ENCODE data around the gene CDKN2AIPNL.
"Not testable (repeated sequence)": the region's sequence is repeated elsewhere in the genome, so short reads cannot be mapped to it uniquely, and the experiment has no call there.

Gene CDKN2AIPNL

DNA sequence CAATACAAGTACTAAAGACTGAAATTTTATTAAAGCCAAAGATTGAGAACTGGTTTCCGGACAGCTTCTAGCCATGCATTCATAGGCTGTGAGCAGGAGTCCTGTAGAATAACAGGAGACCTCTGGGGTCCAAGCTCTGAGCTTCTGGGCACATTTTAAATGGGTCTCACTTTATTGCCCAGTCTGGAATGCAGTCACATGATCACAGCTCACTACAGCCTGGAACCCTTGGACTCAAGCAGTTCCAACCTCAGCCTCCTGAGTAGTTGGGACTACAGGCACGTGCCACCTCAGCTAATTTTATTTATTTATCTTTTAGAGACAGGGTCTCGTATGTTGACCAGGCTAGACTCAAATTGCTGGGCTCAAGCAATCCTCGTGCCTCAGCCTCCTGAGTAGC, 15.4 kb downstream of the CDKN2AIPNL start:
- DNase-seq: no peak

DNA sequence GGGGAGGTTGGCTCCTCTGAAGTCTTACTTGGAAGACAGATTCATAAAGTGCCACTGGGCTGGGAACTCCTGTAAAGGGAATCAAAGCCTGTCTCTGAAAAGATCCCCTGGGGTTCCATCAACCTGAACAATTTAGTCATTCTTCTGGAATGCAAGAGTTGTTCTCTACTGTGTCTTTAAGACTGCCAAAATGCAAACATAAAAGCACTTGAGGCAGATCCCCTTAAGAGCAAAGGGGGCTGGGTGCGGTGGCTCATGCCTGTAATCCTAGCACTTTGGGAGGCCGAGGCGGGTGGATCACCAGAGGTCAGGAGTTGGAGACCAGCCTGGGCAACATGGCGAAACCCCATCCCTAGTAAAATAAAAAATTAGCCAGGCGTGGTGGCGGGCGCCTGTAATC, 16.7 kb downstream of the CDKN2AIPNL start:
- no peak for DNase-seq

DNA sequence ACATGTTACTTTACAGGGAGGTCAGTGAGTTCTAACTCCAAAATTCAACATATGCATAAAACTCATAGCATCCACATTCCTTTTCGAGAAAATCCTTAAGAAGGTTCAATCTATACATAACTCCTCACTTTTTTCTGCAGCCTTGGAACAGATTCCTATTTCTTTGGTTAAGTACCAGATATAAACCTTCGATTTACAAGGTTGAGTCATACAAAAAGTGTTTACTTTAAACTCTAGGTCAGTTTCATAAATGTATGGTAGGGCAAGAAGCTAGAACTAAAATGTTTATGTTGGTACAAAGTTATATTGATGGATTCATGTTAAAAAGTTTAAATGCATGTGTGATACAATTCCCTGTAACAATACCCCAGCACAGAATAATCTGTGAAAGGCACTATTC, 19.4 kb downstream of the CDKN2AIPNL start:
- no peak for DNase-seq

GRCh38 chr5:134387443-134387842, 24.2 kb downstream of the CDKN2AIPNL start:
- DNase-seq: no peak

DNA sequence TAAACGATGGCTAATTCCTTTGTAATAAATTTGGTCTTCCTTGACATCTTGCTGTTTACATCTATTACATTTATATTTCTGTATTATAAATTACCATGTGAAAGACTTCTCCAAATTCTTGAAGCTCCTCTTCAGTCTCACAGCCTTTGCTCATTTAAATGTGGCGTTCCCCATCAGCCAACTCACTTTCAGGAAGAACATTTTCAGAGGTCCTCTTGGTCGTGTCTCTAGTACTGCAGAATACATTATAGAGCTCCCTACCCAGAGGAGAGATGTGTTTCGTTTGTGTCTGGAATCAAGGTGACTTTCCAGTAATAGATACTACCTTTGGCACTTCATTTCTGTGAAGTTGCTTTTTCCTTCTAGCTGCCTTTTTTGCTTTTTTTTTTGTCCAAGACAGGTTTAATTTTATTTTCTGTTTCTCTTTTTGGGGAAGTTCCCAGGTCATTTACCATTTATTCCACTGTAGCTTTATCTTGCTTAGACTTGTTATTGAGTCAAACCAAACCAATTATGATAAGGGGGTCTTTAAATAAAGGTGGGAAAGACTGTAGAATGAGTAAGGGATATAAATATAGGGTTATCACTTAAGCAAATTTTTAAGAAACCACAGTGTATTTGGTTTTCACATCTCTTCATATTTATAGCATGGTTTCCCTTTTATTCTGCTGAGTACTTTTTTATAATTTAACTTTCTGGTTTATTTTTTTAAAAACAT, 27.5 kb downstream of the CDKN2AIPNL start:
- no peak for DNase-seq

DNA sequence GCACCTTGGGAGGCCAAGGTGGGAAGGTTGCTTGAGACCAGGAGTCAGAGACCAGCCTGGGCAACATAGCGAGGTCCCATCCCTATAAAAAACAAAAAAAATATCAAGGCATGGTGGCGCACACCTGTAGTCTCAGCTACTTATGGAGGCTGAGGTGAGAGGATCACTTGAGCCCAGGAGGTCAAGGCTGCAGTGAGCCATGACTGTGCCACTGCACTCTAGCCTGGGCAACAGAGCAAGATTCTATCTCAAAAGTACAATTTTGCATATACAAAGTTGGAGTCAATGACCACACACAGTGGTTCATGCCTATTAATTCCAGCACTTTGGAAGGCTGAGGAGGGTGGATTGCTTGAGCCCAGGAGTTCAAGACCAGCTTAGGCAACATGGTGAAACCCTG, 29.5 kb downstream of the CDKN2AIPNL start:
- not testable (repeated sequence) for DNase-seq

- no peak for DNase-seq
Observed at GRCh38 chr5:134380346-134380745, 31.3 kb downstream of the CDKN2AIPNL start.

- DNase-seq: no peak
Observed at GRCh38 chr5:134374232-134374631, 37.4 kb downstream of the CDKN2AIPNL start.

GRCh38 chr5:134373633-134374032, 38.0 kb downstream of the CDKN2AIPNL start:
- DNase-seq: not testable (repeated sequence)

DNA sequence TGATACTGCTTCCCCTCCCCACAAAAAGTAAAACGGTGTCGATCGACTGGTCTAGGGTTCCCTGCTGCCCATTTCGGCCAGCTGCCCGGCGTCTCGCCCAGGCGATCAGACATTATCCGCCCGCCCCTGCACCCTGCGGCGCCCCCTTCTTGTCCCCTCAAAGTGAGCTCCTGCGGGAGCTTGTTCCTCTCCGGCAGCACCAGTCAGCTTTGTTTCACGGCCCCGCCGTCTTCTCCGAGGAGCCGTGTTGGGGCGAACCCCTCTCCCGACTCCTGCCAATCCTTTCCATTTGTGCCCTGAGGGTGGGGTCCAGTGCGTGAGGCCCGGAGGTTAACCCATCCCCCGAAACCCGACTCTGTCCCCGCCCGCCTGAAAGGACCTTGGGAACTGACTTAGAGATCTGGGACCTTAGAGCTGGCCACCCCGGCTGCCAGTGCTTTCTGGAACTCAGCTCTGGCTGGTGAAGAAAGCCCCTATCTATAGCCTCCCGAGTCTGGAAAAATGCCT, 39.8 kb downstream of the CDKN2AIPNL start:
- DNase-seq: peak; percentile 36

GRCh38 chr5:134370871-134371833, 40.5 kb downstream of the CDKN2AIPNL start, which contains the start of gene UBE2B:
UBE2B (plus strand) TSS chr5:134371569; CDS start chr5:134371596, 27 bp downstream.
- DNase-seq: peak; percentile 99

DNA sequence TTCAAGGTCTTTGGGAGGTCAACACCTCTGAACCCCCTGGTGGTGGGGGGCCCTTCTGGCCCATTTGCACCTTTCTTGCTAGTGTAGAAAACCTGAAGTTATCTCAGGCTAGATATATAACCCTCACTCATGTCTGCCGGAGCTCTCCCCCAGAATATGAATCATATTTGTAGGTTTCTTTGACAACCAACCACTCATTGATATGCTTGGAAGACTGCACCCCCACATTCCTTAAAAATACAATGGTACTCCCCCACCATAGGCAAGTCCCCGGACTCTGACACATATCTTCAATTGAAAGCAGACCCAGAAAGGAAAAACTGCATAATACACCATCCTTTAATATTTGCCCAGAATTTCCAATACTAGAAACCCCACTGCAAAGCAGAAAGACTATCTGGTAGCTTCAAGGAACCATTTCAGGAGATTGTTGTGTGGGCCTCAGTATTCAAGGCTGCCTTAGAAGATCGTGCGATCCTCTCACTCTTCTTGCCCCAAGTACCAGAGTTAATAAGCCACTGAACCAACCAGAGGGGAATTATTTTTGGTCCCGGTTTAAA, 41.3 kb downstream of the CDKN2AIPNL start:
- DNase-seq: no peak

DNA sequence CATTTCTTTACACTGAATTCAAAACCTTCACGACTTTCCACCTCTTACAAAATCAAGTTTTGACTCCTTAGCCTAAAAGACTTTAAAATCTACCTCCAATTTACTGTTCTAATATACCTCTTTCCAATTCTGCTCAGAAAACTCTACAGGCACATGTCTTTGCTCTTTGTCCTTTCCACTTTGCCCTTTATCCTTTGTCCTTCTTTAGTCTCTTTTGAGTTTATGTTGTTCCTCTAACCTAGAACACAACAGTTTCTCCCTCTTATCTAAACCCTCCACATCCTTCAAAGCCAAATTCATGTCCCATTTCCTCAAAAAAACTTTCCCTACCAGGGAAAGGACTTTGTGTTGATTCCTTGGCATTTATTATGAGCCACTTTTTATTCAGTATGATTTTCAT, 46.1 kb downstream of the CDKN2AIPNL start:
- DNase-seq: no peak

DNA sequence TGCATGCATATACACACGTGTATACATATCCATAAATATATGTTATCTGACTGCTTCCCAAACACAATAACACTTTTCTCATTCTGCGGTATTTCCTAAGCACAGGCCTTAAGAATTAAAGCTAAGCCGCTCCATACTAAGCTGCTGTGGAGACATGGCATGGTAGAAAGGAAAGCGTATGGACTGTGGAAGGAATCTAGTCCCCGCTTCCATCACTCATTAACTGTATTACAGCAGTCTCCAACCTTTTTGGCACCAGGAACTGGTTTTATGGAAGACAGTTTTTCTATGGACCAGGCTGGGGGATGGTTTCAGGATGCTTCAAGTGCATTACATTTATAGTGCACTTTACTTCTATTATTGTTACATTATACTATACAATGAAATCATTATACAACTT, 56.0 kb downstream of the CDKN2AIPNL start:
- DNase-seq: no peak

Data from midbrain (tissue), 1 donor.